Measurements from ENCODE around the gene FAM24A.

FAM24A gene

GRCh38 chr10:122931088-122931906 is 20.9 kb downstream of the FAM24A start:
- DNase-seq (ENCODE audit: low spot score) = no peak

- DNase-seq (ENCODE audit: low spot score) = no peak
Measured at GRCh38 chr10:122939133-122939855, 28.9 kb downstream of the FAM24A start.

GRCh38 chr10:122939856-122940543 is 29.6 kb downstream of the FAM24A start:
- no peak for DNase-seq (ENCODE audit: low spot score)

- no peak for DNase-seq (ENCODE audit: low spot score)
Measured at GRCh38 chr10:122949296-122949695, 38.9 kb downstream of the FAM24A start.

- DNase-seq (ENCODE audit: low spot score) = peak; percentile 98
Measured at GRCh38 chr10:122953902-122954730, 43.7 kb downstream of the FAM24A start, which contains the start of gene C10orf88. Gene C10orf88, minus strand, starts transcription at chr10:122954227. Its CDS starts 49 bp downstream, at chr10:122954178.

GRCh38 chr10:122954731-122955050 is 44.3 kb downstream of the FAM24A start:
- no peak for DNase-seq (ENCODE audit: low spot score)

GRCh38 chr10:122955892-122956291 is 45.5 kb downstream of the FAM24A start:
- DNase-seq (ENCODE audit: low spot score) = no peak

- no peak for DNase-seq (ENCODE audit: low spot score)
Measured at GRCh38 chr10:122957474-122957873, 47.1 kb downstream of the FAM24A start.

GRCh38 chr10:122962405-122962804 is 52.0 kb downstream of the FAM24A start:
- DNase-seq (ENCODE audit: low spot score) = no peak

Measured in CD4-positive, alpha-beta T cell treated with Interleukin-15 for 4 hours (primary cell).